B cell (primary cell): Measurements from ENCODE around the gene KRTAP27-1. TPM values are rescaled to one million over a fixed set of nuclear protein-coding genes. Genes with fewer than 3 reads are reported as not detected.

Experiments
- ATAC-seq: fragments of 200-7000 bp; cut with Tn5 transposase; one replicate; pipeline ENCODE4 v1.10.0; 2021; ENCODE audit warnings: low read depth, mild to moderate bottlenecking, moderate number of reproducible peaks, moderate library complexity
- CTCF ChIA-PET: fragments of 350-600 bp; sonication (Branson Sonifier 250); formaldehyde crosslinking; loops from one replicate; lab custom pipeline; 2021; ENCODE audit warnings: antibody characterized with exemption, inconsistent platforms; lab: Charles Lee
- POLR2A ChIA-PET: fragments of 350-600 bp; sonication (Branson Sonifier 250); formaldehyde crosslinking; loops from one replicate; lab custom pipeline; 2021; ENCODE audit warnings: antibody characterized with exemption; lab: Charles Lee
- DNase-seq: peaks from one replicate; pipeline ENCODE4 v3.0.0; 2013
- H2AFZ ChIP-seq: 2 replicates; pipeline ENCODE4 v1.6.1; 2012; ENCODE audit warnings: mild to moderate bottlenecking, low read depth, low read length; ENCODE audit not compliant: insufficient read depth, poor library complexity, severe bottlenecking
- H3K27ac ChIP-seq, 2 donors: 1 replicate in 1 of 2; 2 replicates in 1 of 2; pipeline ENCODE4 v1.5.1; 2012 to 2013; ENCODE audit warnings: low read length in 2 of 2, mild to moderate bottlenecking in 2 of 2, moderate library complexity in 1 of 2
- H3K27me3 ChIP-seq, 4 experiments: fragments of 200-600 bp in 1 of 4; sonication (generic) in 1 of 4; replicated peaks in 1 of 4; 1 replicate in 2 of 4; 2 replicates in 2 of 4; pipeline versions ENCODE4 v1.6.1 to v1.7.0; 2013 to 2016; ENCODE audit warnings: low read length in 3 of 4, mild to moderate bottlenecking in 2 of 4, mixed read lengths in 1 of 4, moderate library complexity in 1 of 4; ENCODE audit not compliant: insufficient read depth in 4 of 4, control insufficient read depth in 3 of 4; ENCODE audit errors: control extremely low read depth in 1 of 4
- H3K36me3 ChIP-seq, 2 experiments: replicated peaks in 1 of 2; 1 replicate in 1 of 2; 2 replicates in 1 of 2; pipeline versions ENCODE4 v1.6.1 to v1.7.1; 2013; ENCODE audit warnings: low read length in 1 of 2; ENCODE audit not compliant: insufficient read depth in 2 of 2, control insufficient read depth in 1 of 2; ENCODE audit errors: control extremely low read depth in 1 of 2, extremely low read depth in 1 of 2
- H3K4me1 ChIP-seq, 2 donors: fragments of 200-600 bp in 1 of 2; sonication (generic) in 1 of 2; 1 replicate in 1 of 2; 2 replicates in 1 of 2; pipeline versions ENCODE4 v1.5.1 to v1.6.1; 2013 to 2017; ENCODE audit warnings: low read length in 2 of 2; ENCODE audit not compliant: control insufficient read depth in 2 of 2, insufficient read depth in 2 of 2
- H3K4me2 ChIP-seq: replicated peaks from 2 replicates; pipeline ENCODE3; 2012; ENCODE audit warnings: mild to moderate bottlenecking, low read depth, low read length; ENCODE audit not compliant: poor library complexity, severe bottlenecking
- H3K4me3 ChIP-seq, 5 experiments: fragments of 200-600 bp in 1 of 5; sonication (generic) in 1 of 5; 1 replicate in 3 of 5; 2 replicates in 2 of 5; pipeline versions ENCODE4 v1.5.1 to v1.7.0; 2011 to 2016; ENCODE audit warnings: low read length in 4 of 5, mild to moderate bottlenecking in 4 of 5, low read depth in 2 of 5, control low read depth in 1 of 5, moderate library complexity in 1 of 5; ENCODE audit not compliant: insufficient read depth in 1 of 5; ENCODE audit errors: control extremely low read depth in 1 of 5, extremely low read depth in 1 of 5
- H3K79me2 ChIP-seq: fragments of 200-600 bp; sonication (generic); one replicate; pipeline ENCODE4 v1.6.0; 2016; ENCODE audit warnings: low read length; ENCODE audit not compliant: control insufficient read depth, insufficient read depth
- H3K9ac ChIP-seq: fragments of 200-600 bp; sonication (generic); 2 replicates; pipeline ENCODE4 v1.6.1; 2017; ENCODE audit warnings: mild to moderate bottlenecking, low read length, moderate library complexity
- H3K9me3 ChIP-seq, 3 donors: one replicate each; pipeline versions ENCODE4 v1.6.1 to v1.7.1; 2013; ENCODE audit warnings: low read length in 2 of 3; ENCODE audit not compliant: control insufficient read depth in 2 of 3, insufficient read depth in 1 of 3; ENCODE audit errors: control extremely low read depth in 1 of 3
- H4K20me1 ChIP-seq: 2 replicates; pipeline ENCODE4 v1.6.0; 2012; ENCODE audit warnings: mild to moderate bottlenecking, low read length; ENCODE audit not compliant: insufficient read depth, control insufficient read depth, poor library complexity, severe bottlenecking
- H3K27ac Mint-ChIP-seq: one replicate; pipeline ENCODE4 v1.8.0; 2021; ENCODE audit warnings: mixed read lengths
- H3K27me3 Mint-ChIP-seq: one replicate; pipeline ENCODE4 v1.8.0; 2021; ENCODE audit warnings: mixed read lengths
- H3K4me1 Mint-ChIP-seq: one replicate; pipeline ENCODE4 v1.8.0; 2021; ENCODE audit warnings: mixed read lengths
- H3K4me3 Mint-ChIP-seq: one replicate; pipeline ENCODE4 v1.8.0; 2021; ENCODE audit warnings: mixed read lengths
- H3K9me3 Mint-ChIP-seq: one replicate; pipeline ENCODE4 v1.8.0; 2022; ENCODE audit warnings: mixed read lengths; ENCODE audit not compliant: insufficient read depth
- CTCF ChIP-seq: fragments of 200-600 bp; IDR thresholded peaks from one replicate; pipeline ENCODE4 v1.8.0; 2022; ENCODE audit warnings: antibody characterized with exemption, mild to moderate bottlenecking
- EZH2 ChIP-seq: IDR thresholded peaks from 2 replicates; pipeline ENCODE4 v1.6.1; 2012; ENCODE audit warnings: borderline replicate concordance, low read depth, mild to moderate bottlenecking, moderate library complexity, low read length; ENCODE audit not compliant: insufficient read depth, poor library complexity, severe bottlenecking
- WGBS: methylation state at CpG from one replicate; pipeline ENCODE4 v1.1.5; 2013; ENCODE audit warnings: missing lambda C conversion rate; ENCODE audit not compliant: insufficient coverage; 5-methylcytosine and 5-hydroxymethylcytosine counted together
- intact Hi-C: fragments of 100-400 bp; cut with micrococcal nuclease; formaldehyde crosslinking; loops from one replicate; pipeline ENCODE4 v1.10.0; 2022
- polyA plus RNA-seq: library from polyadenylated mRNA; depleted of rRNA; stranded (reverse); fragments of >200 nt; gene quantifications from 2 replicates; pipeline ENCODE4 v1.2.3, GENCODE V29; 2012
- total RNA-seq, 2 donors: library from RNA; stranded (reverse); fragments of 120-200 nt in 1 of 2; gene quantifications; 1 replicate in 1 of 2; 2 replicates in 1 of 2; pipeline versions ENCODE4 v1.2.3 to v1.2.4, GENCODE V29; 2013 to 2022

Gene KRTAP27-1
- total and polyA plus RNA-seq, 2 donors (not counting 1 experiment from before 2014, with no cell fraction given): not detected

- intact Hi-C loops: no loop called here
- WGBS: no CpG with 5 or more reads among the region's 2 CpGs
- Histone ChIP-seq H3K27me3 (no peaks in the 10 kb centered on the region), H3K4me3 (no peak overlapping the region), H3K9ac (no peak overlapping the region), H3K36me3 (no peaks in the 10 kb centered on the region), H3K4me2 (no peak overlapping the region), H3K4me1 (no peaks in the 10 kb centered on the region), H3K79me2 (no peaks in the 10 kb centered on the region), H2AFZ (no peak overlapping the region), H3K9me3 (no peaks in the 10 kb centered on the region), H3K27ac (no peak overlapping the region), H4K20me1 (no peaks in the 10 kb centered on the region)
- DNase-seq: no peak
- ChIA-PET POLR2A (no interaction called here), CTCF (no interaction called here)
- H3K4me3 Mint-ChIP-seq: no peak overlapping the region
- H3K27ac Mint-ChIP-seq: no peak overlapping the region
- ATAC-seq: no peak
- no peaks in the 10 kb centered on the region for H3K4me1 Mint-ChIP-seq
- TF ChIP-seq EZH2: no peak
- no peak for TF ChIP-seq CTCF
- no peaks in the 10 kb centered on the region for H3K27me3 Mint-ChIP-seq
- peaks cover 4% of the 10 kb centered on the region for H3K9me3 Mint-ChIP-seq
Measured at GRCh38 chr21:30332681-30333080, 4.8 kb downstream of the KRTAP27-1 start.

- no peaks in the 10 kb centered on the region for H3K4me1 Mint-ChIP-seq
- H4K20me1 ChIP-seq: no peaks in the 10 kb centered on the region
- DNase-seq (no peak), ATAC-seq (no peak)
- 85% methylated on average over 3 of the region's 4 CpGs for WGBS
- no peaks in the 10 kb centered on the region for H3K36me3 ChIP-seq
- no peak overlapping the region for H3K4me2 ChIP-seq
- H3K27me3 Mint-ChIP-seq: no peaks in the 10 kb centered on the region
- no peaks in the 10 kb centered on the region for H3K27me3 ChIP-seq
- no peak overlapping the region for H3K4me3 Mint-ChIP-seq
- peaks cover 0 to 11% (median 0%) of the 10 kb centered on the region in 3 donors for H3K9me3 ChIP-seq
- peaks cover 14% of the 10 kb centered on the region for H3K9me3 Mint-ChIP-seq
- POLR2A ChIA-PET: no interaction called here
- no peak overlapping the region for H3K27ac Mint-ChIP-seq
- intact Hi-C loops: no loop called here
- CTCF ChIA-PET: interaction anchor here (1.3 kb wide), 1 partner anchor 11 kb away, joined by 3 read pairs; no protein-coding TSS in a partner anchor
- TF ChIP-seq EZH2 (no peak), CTCF (no peak)
- H3K79me2 ChIP-seq: no peaks in the 10 kb centered on the region
- H3K9ac ChIP-seq: no peak overlapping the region
- no peak overlapping the region for H3K4me3 ChIP-seq
- no peaks in the 10 kb centered on the region for H3K4me1 ChIP-seq
- no peak overlapping the region for H3K27ac ChIP-seq
- no peak overlapping the region for H2AFZ ChIP-seq
Measured at GRCh38 chr21:30329203-30329875, 8.2 kb downstream of the KRTAP27-1 start.
